Tibial nerve (tissue), 4 donors: ENCODE results near the gene LBHD2. TPM values are rescaled to one million over a fixed set of nuclear protein-coding genes. Genes with fewer than 3 reads are reported as not detected.

Experiments
- total RNA-seq, 4 donors: library from RNA; depleted of rRNA; stranded (reverse); fragments of >200 nt; gene quantifications; one replicate each; pipeline ENCODE4 v1.1.0, GENCODE V29; 2016

LBHD2 gene
- total RNA-seq, 4 donors from 2014 or later, result not detected

Other genes with a start within 250 kb of the LBHD2 start
- gene AMN, start 161.5 kb upstream of the LBHD2 start, total RNA-seq, result under 1 TPM in 1 of 4 donors, not detected in 3; 0.21 TPM
- gene CDC42BPB, start 26.7 kb upstream of the LBHD2 start, total RNA-seq, result 100 to 1,000 TPM; 115 to 172 (median 134) TPM
- 1 to 10 TPM in 2 of 4 donors, under 1 TPM in 2; 0.63 to 2.1 (median 1.3) TPM for gene EXOC3L4, start 10.5 kb downstream of the LBHD2 start, total RNA-seq
- 10 to 100 TPM; 42.9 to 49.4 (median 47.8) TPM for gene TNFAIP2, start 39.3 kb downstream of the LBHD2 start, total RNA-seq